Endothelial cell (in vitro differentiated cells): ENCODE results near the gene JADE3. TPM values are rescaled to one million over a fixed set of nuclear protein-coding genes. Genes with fewer than 3 reads are reported as not detected.

Experiments
- DNase-seq: peaks from one replicate; pipeline ENCODE4 v3.0.0; 2021; ENCODE audit warnings: low spot score
- H3K27ac Mint-ChIP-seq: one replicate; pipeline ENCODE4 v1.8.0; 2021; ENCODE audit warnings: mixed read lengths, inconsistent platforms; ENCODE audit not compliant: unreplicated experiment
- H3K27me3 Mint-ChIP-seq: one replicate; pipeline ENCODE4 v1.8.0; 2021; ENCODE audit warnings: mild to moderate bottlenecking, moderate library complexity, mixed read lengths, inconsistent platforms; ENCODE audit not compliant: unreplicated experiment
- H3K36me3 Mint-ChIP-seq: one replicate; pipeline ENCODE4 v1.8.0; 2021; ENCODE audit warnings: mild to moderate bottlenecking, low read depth, mixed read lengths, inconsistent platforms; ENCODE audit not compliant: unreplicated experiment
- H3K4me1 Mint-ChIP-seq: one replicate; pipeline ENCODE4 v1.8.0; 2021; ENCODE audit warnings: mild to moderate bottlenecking, mixed read lengths, inconsistent platforms; ENCODE audit not compliant: unreplicated experiment
- H3K4me3 Mint-ChIP-seq: one replicate; pipeline ENCODE4 v1.8.0; 2021; ENCODE audit warnings: mild to moderate bottlenecking, mixed read lengths, inconsistent platforms; ENCODE audit not compliant: unreplicated experiment
- H3K9me3 Mint-ChIP-seq: one replicate; pipeline ENCODE4 v1.8.0; 2021; ENCODE audit warnings: mixed read lengths, inconsistent platforms; ENCODE audit not compliant: unreplicated experiment
- total RNA-seq: library from RNA; stranded (reverse); fragmentation: NEBNext Ultra II Directional; extraction: Animal tissue kit (Norgen Biotek cat#: 25700); gene quantifications from one replicate; pipeline ENCODE4 v1.2.1, GENCODE V29; 2021; ENCODE audit not compliant: unreplicated experiment
- TF ChIP-seq, protein P1 (sequence below): fragments of 200-600 bp; sonication (generic); IDR thresholded peaks from one replicate; pipeline ENCODE4 v1.5.0; 2021; ENCODE audit warnings: antibody characterized with exemption; ENCODE audit not compliant: unreplicated experiment

JADE3 gene
- total RNA-seq, 1 donor from 2014 or later, result 17.4 TPM

GRCh38 chrX:46922611-46923010, 10.4 kb downstream of the JADE3 start:
- Mint-ChIP-seq H3K27me3 (peaks cover 3% of the 10 kb centered on the region), H3K36me3 (no peaks in the 10 kb centered on the region), H3K9me3 (no peaks in the 10 kb centered on the region), H3K4me1 (peaks cover 4% of the 10 kb centered on the region), H3K4me3 (no peak overlapping the region), H3K27ac (no peak overlapping the region)
- TF ChIP-seq, protein P1, sequence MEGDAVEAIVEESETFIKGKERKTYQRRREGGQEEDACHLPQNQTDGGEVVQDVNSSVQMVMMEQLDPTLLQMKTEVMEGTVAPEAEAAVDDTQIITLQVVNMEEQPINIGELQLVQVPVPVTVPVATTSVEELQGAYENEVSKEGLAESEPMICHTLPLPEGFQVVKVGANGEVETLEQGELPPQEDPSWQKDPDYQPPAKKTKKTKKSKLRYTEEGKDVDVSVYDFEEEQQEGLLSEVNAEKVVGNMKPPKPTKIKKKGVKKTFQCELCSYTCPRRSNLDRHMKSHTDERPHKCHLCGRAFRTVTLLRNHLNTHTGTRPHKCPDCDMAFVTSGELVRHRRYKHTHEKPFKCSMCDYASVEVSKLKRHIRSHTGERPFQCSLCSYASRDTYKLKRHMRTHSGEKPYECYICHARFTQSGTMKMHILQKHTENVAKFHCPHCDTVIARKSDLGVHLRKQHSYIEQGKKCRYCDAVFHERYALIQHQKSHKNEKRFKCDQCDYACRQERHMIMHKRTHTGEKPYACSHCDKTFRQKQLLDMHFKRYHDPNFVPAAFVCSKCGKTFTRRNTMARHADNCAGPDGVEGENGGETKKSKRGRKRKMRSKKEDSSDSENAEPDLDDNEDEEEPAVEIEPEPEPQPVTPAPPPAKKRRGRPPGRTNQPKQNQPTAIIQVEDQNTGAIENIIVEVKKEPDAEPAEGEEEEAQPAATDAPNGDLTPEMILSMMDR, result no peak
- DNase-seq, result no peak

- no peak for DNase-seq
- no peak overlapping the region for H3K4me3 Mint-ChIP-seq
- H3K4me1 Mint-ChIP-seq, result no peaks in the 10 kb centered on the region
- TF ChIP-seq, protein P1, result no peak
- peak overlapping the region; percentile 65 for H3K27ac Mint-ChIP-seq
- no peaks in the 10 kb centered on the region for H3K9me3 Mint-ChIP-seq
- H3K36me3 Mint-ChIP-seq, result no peaks in the 10 kb centered on the region
- H3K27me3 Mint-ChIP-seq, result no peaks in the 10 kb centered on the region
Observed at GRCh38 chrX:46927718-46928117, 15.5 kb downstream of the JADE3 start.

DNA sequence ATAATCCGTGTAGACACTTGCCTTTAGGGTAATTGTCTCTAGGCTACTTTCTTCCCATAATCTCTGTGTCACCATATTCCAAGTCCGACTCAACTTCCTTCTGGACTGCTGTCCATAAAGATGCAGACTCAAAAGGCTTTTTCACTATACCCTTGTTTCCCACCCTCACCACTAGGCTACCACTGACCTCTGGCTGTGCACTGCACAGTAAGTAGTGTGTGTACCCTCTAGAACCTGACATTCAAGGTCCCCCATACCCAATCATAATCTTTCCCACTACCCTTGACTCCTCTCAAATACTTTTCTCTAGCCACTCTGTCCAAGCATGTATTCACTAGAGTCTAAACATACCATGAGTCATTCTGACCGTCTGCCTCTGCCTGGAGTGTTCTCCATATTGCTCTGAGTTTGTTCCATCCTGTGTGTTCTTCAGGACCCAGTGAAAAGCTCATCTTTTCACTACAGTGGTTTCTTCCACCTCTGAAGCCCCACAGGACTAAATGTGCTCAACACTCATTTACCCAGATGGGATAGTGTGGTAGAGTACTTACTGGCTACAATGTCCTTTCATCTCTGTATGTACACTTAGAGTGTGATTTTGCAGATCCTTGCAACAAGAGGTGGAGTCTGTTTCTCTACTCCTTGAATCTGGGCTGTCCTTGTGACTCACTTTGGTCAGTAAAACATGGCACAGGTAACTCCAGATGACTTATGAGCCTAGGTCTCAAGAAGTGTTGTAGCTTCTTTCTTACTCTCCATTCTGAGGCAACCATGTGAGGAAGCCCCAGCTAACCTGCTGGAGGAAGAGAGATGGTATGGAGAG, 17.4 kb downstream of the JADE3 start:
- TF ChIP-seq, protein P1, result no peak
- Mint-ChIP-seq H3K27ac (no peak overlapping the region), H3K36me3 (no peaks in the 10 kb centered on the region), H3K9me3 (no peaks in the 10 kb centered on the region), H3K4me3 (no peak overlapping the region), H3K27me3 (no peaks in the 10 kb centered on the region), H3K4me1 (no peaks in the 10 kb centered on the region)
- no peak for DNase-seq

- H3K4me3 Mint-ChIP-seq, result no peak overlapping the region
- H3K27me3 Mint-ChIP-seq, result no peaks in the 10 kb centered on the region
- H3K4me1 Mint-ChIP-seq, result no peaks in the 10 kb centered on the region
- no peak for DNase-seq
- no peaks in the 10 kb centered on the region for H3K9me3 Mint-ChIP-seq
- TF ChIP-seq, protein P1, result no peak
- no peak overlapping the region for H3K27ac Mint-ChIP-seq
- no peaks in the 10 kb centered on the region for H3K36me3 Mint-ChIP-seq
Observed at GRCh38 chrX:46935295-46935694, 23.1 kb downstream of the JADE3 start.

GRCh38 chrX:46938589-46938988, 26.4 kb downstream of the JADE3 start:
- no peaks in the 10 kb centered on the region for H3K9me3 Mint-ChIP-seq
- H3K4me1 Mint-ChIP-seq, result no peaks in the 10 kb centered on the region
- no peaks in the 10 kb centered on the region for H3K27me3 Mint-ChIP-seq
- no peak overlapping the region for H3K4me3 Mint-ChIP-seq
- TF ChIP-seq, protein P1, result no peak
- no peaks in the 10 kb centered on the region for H3K36me3 Mint-ChIP-seq
- DNase-seq, result no peak
- H3K27ac Mint-ChIP-seq, result no peak overlapping the region
